Transverse colon (tissue), 3 donors: ENCODE results near the gene SET.
A peak's percentile ranks its signal among the peaks of the same experiment; 100 is the strongest.

Experiments
- CTCF ChIP-seq, 5 experiments: fragments of 200-600 bp in 3 of 5; fragments of 450-650 bp in 2 of 5; sonication (generic) in 3 of 5; IDR thresholded peaks; 1 replicate in 2 of 5; 2 replicates in 3 of 5; pipeline ENCODE4 v1.5.1; 2016 to 2017; ENCODE audit warnings: antibody characterized with exemption in 5 of 5, inconsistent platforms in 3 of 5, mild to moderate bottlenecking in 2 of 5, moderate library complexity in 1 of 5
- POLR2A ChIP-seq: fragments of 450-650 bp; IDR thresholded peaks from one replicate; pipeline ENCODE4 v1.6.1; 2016; ENCODE audit warnings: antibody characterized with exemption, mild to moderate bottlenecking, moderate library complexity

- TF ChIP-seq CTCF (IDR thresholded peaks at IDR 0.05) (peak in 1 of 5 experiments; percentile 14), POLR2A (peak; percentile 60)
These were observed 32.3 kb upstream of the SET start, which contains the start of gene DYNC2I2 for GRCh38 chr9:128656416-128657343.
